Uterus (tissue), 2 donors: ENCODE data around the gene TEX19.

Source experiments
- CTCF ChIP-seq, 4 experiments: fragments of 200-600 bp in 2 of 4; fragments of 450-650 bp in 2 of 4; sonication (generic) in 2 of 4; IDR thresholded peaks; one replicate each; pipeline ENCODE4 v1.5.1; 2016 to 2019; ENCODE audit warnings: antibody characterized with exemption in 4 of 4, mild to moderate bottlenecking in 2 of 4, moderate library complexity in 1 of 4
- POLR2A ChIP-seq, 2 donors: fragments of 450-650 bp; IDR thresholded peaks; one replicate each; pipeline ENCODE4 v1.6.1; 2016; ENCODE audit warnings: antibody characterized with exemption in 2 of 2, mild to moderate bottlenecking in 1 of 2, moderate library complexity in 1 of 2

DNA sequence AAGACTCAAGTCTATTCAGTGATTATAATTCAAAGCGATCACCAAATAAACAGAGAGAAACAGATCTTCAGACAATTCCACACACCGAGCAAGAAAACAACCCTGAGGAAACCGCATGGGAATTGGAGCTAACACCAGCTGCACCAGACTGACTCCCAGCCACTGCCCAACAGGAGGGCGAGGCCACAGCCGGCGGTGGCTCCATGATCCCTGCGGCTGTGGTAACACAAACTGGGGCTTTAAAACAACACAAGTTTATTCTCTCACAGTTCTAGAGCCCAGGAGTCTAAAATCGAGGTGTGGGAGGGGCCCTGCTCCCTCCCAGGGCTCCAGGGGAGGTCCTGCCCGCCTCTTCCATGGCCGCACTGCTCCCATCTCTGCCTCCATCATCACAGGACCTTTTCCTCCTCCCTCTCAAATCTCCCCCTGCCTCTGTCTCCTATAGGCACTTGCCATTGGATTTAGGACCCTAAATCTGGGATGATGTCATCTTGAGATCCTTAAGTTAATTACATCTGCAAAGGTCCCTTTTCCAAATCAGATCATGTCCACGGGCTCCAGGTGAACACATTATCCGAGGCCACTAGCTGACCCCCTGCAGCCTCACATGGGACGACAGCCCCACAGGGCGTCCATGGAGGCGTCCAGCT is 49.4 kb downstream of the TEX19 start:
- TF ChIP-seq CTCF (IDR thresholded peaks at IDR 0.05) (no peak), POLR2A (IDR thresholded peaks at IDR 0.05) (no peak)
